ENCODE data around the gene ITPR2.
"Not testable (repeated sequence)": the region's sequence is repeated elsewhere in the genome, so short reads cannot be mapped to it uniquely, and the experiment has no call there.

The ITPR2 gene

GRCh38 chr12:26851031-26851809 lies 18.2 kb upstream of the ITPR2 start:
- DNase-seq (ENCODE audit: low spot score) = no peak

- no peak for DNase-seq (ENCODE audit: low spot score)
These were observed 15.3 kb upstream of the ITPR2 start for GRCh38 chr12:26848156-26848825.

GRCh38 chr12:26847431-26847830 lies 14.4 kb upstream of the ITPR2 start:
- no peak for DNase-seq (ENCODE audit: low spot score)

- DNase-seq (ENCODE audit: low spot score) = no peak
These were observed 13.4 kb upstream of the ITPR2 start for GRCh38 chr12:26846416-26846815.

GRCh38 chr12:26845984-26846383 lies 13.0 kb upstream of the ITPR2 start:
- peak; percentile 79 for DNase-seq (ENCODE audit: low spot score)

GRCh38 chr12:26845057-26845666 lies 12.2 kb upstream of the ITPR2 start:
- DNase-seq (ENCODE audit: low spot score) = peak; percentile 66

- DNase-seq (ENCODE audit: low spot score) = no peak
These were observed 10.3 kb upstream of the ITPR2 start for GRCh38 chr12:26843311-26843710.

- DNase-seq (ENCODE audit: low spot score) = no peak
These were observed 8.1 kb upstream of the ITPR2 start for GRCh38 chr12:26841085-26841484.

- no peak for DNase-seq (ENCODE audit: low spot score)
These were observed 6.5 kb upstream of the ITPR2 start for GRCh38 chr12:26839512-26839911.

GRCh38 chr12:26838888-26839416 lies 6.0 kb upstream of the ITPR2 start:
- DNase-seq (ENCODE audit: low spot score) = no peak

- DNase-seq (ENCODE audit: low spot score) = no peak
These were observed 3.2 kb upstream of the ITPR2 start for GRCh38 chr12:26836201-26836600.

- DNase-seq (ENCODE audit: low spot score) = not testable (repeated sequence)
These were observed 1.6 kb upstream of the ITPR2 start for GRCh38 chr12:26834503-26835060.

- DNase-seq (ENCODE audit: low spot score) = peak; percentile 73
These were observed 923 bp upstream of the ITPR2 start for GRCh38 chr12:26833743-26834490.

- DNase-seq (ENCODE audit: low spot score) = peak; percentile 74
These were observed 808 bp downstream of the ITPR2 start for GRCh38 chr12:26831951-26832821.

- no peak for DNase-seq (ENCODE audit: low spot score)
These were observed 2.0 kb downstream of the ITPR2 start for GRCh38 chr12:26830783-26831551.

- DNase-seq (ENCODE audit: low spot score) = no peak
These were observed 2.6 kb downstream of the ITPR2 start for GRCh38 chr12:26830363-26830762.

GRCh38 chr12:26828280-26829073 lies 4.5 kb downstream of the ITPR2 start:
- no peak for DNase-seq (ENCODE audit: low spot score)

- no peak for DNase-seq (ENCODE audit: low spot score)
These were observed 6.6 kb downstream of the ITPR2 start for GRCh38 chr12:26826437-26826836.

All from SK-N-DZ (cell line).